H1 (cell line): ENCODE results near the gene IPO9. TPM values are rescaled to one million over a fixed set of nuclear protein-coding genes. Genes with fewer than 3 reads are reported as not detected.

Experiments used
- BRCA1 ChIP-seq: IDR thresholded peaks from 2 replicates; pipeline ENCODE4 v1.6.1; 2012; ENCODE audit warnings: low read depth, low read length, improper control_type of control experiment
- CTBP2 ChIP-seq: IDR thresholded peaks from 2 replicates; pipeline ENCODE4 v1.7.0; 2011; ENCODE audit warnings: borderline replicate concordance, mild to moderate bottlenecking, moderate library complexity, mixed read lengths, low read length; ENCODE audit not compliant: insufficient read depth, insufficient read length
- polyA plus RNA-seq, 7 experiments: library from polyadenylated mRNA; depleted of rRNA in 3 of 7; stranded (reverse) in 5 of 7; unstranded in 2 of 7; fragments of >200 nt in 5 of 7; fragments of 200-250 nt in 2 of 7; gene quantifications; 1 replicate in 5 of 7; 2 replicates in 1 of 7; 4 replicates in 1 of 7; pipeline versions ENCODE4 v1.2.1 to v1.2.3, GENCODE V29; 2011 to 2013; ENCODE audit warnings: missing spikeins in 2 of 7, mixed read lengths in 2 of 7
- total RNA-seq: library from RNA; stranded (reverse); fragmentation: NEBNext Ultra II Directional; extraction: Animal tissue kit (Norgen Biotek cat#: 25700); gene quantifications from 2 replicates; pipeline ENCODE4 v1.2.1, GENCODE V29; 2021

The IPO9 gene
- total and polyA plus RNA-seq, 2 of the 8 experiments (the other 6 are each of a cell fraction or from before 2014, with no cell fraction given), result 61.0 to 122 TPM

DNA sequence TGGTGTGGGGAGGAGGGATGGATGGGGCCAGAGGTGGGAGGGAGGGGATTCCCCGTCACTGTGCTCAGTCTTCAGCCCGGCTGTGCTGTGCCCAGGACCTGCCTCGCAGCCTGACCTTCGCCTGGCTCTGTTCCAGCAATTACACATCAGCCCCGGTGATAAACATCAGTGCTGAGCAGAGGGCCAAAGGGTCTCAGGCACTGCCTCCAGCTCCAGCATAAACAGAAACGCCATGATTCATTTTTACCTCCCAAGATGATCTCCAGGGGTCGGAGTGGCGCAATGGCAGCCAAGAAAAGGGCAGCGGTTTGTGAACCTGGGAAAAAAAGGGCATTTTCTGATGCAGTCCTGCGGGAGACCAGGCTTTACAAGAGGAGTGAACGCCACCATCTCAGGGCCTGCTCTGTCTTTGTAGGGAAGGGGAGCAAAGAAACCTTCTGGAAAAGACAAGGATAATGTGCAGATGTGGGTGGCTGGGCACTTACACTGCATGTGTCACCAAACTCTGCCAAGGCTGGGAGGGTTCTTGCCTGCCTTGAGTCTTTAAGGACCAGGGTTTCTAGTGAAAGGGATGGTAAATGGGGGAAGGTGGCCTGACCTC lies 87.8 kb downstream of the IPO9 start (continued):
- TF ChIP-seq CTBP2 (no peak), BRCA1 (no peak)
